Gastrocnemius medialis (tissue), 4 donors: ENCODE data around the gene P4HA2. TPM values are rescaled to one million over a fixed set of nuclear protein-coding genes. Genes with fewer than 3 reads are reported as not detected.

Source experiments
- ATAC-seq, 2 donors: fragments of 150-250 bp; one replicate each; pipeline ENCODE4 v1.9.1; 2016
- DNase-seq, 2 donors: peaks; one replicate each; pipeline ENCODE4 v3.0.0-alpha.2; 2019
- H3K27ac ChIP-seq, 4 donors: fragments of 200-600 bp; sonication (generic); 1 replicate in 1 of 4; 2 replicates in 3 of 4; pipeline ENCODE4 v1.5.1; 2016 to 2018; ENCODE audit warnings: mild to moderate bottlenecking in 2 of 4, moderate library complexity in 1 of 4
- H3K27me3 ChIP-seq, 3 donors: fragments of 200-600 bp; sonication (generic) in 2 of 3; 1 replicate in 1 of 3; 2 replicates in 2 of 3; pipeline versions ENCODE4 v1.5.1 to v1.6.0; 2016 to 2019; ENCODE audit warnings: mild to moderate bottlenecking in 1 of 3, moderate library complexity in 1 of 3
- H3K36me3 ChIP-seq, 2 donors: fragments of 200-600 bp; sonication (generic) in 1 of 2; one replicate each; pipeline ENCODE4 v1.5.1; 2017 to 2018
- H3K4me1 ChIP-seq, 2 donors: fragments of 200-600 bp; sonication (generic) in 1 of 2; one replicate each; pipeline ENCODE4 v1.5.1; 2016 to 2017; ENCODE audit warnings: mild to moderate bottlenecking in 2 of 2
- H3K4me3 ChIP-seq, 4 donors: fragments of 200-600 bp; sonication (generic) in 3 of 4; 1 replicate in 1 of 4; 2 replicates in 3 of 4; pipeline ENCODE4 v1.5.1; 2016 to 2019; ENCODE audit warnings: mild to moderate bottlenecking in 2 of 4
- H3K9me3 ChIP-seq, 3 donors: fragments of 200-600 bp; sonication (generic) in 2 of 3; 1 replicate in 1 of 3; 2 replicates in 2 of 3; pipeline ENCODE4 v1.5.1; 2016 to 2019
- POLR2A ChIP-seq, 2 donors: fragments of 450-650 bp; IDR thresholded peaks; one replicate each; pipeline ENCODE4 v1.6.1; 2017; ENCODE audit warnings: antibody characterized with exemption in 2 of 2, mild to moderate bottlenecking in 2 of 2, moderate library complexity in 2 of 2
- in situ Hi-C, 4 donors: fragments of 200-750 bp; cut with MboI; loops; one replicate each; pipeline versions ENCODE4 v1.15.0 to v1.8.0; 2017; ENCODE audit warnings: low sequenced_read_pairs in 4 of 4
- intact Hi-C: fragments of 100-400 bp; cut with DNase I; formaldehyde crosslinking; loops from one replicate; pipeline ENCODE4 v1.15.1; 2023; ENCODE audit warnings: low total_unique reads
- total RNA-seq, 4 donors: library from RNA; depleted of rRNA; stranded (reverse); fragments of >200 nt; gene quantifications; one replicate each; pipeline versions ENCODE4 v1.1.0 to v1.2.3, GENCODE V29; 2016
- TF ChIP-seq, protein P1 (sequence below), 5 experiments: fragments of 450-650 bp in 3 of 5; fragments of 200-600 bp in 2 of 5; sonication (generic) in 2 of 5; IDR thresholded peaks in 4 of 5; conservative IDR thresholded peaks in 1 of 5; 1 replicate in 4 of 5; 2 replicates in 1 of 5; pipeline ENCODE4 v1.5.1; 2016 to 2019; ENCODE audit warnings: antibody characterized with exemption in 5 of 5, mild to moderate bottlenecking in 3 of 5, moderate library complexity in 3 of 5

Gene P4HA2
- total RNA-seq, 4 donors from 2014 or later = 5.8 to 15.7 (median 10.3) TPM

DNA sequence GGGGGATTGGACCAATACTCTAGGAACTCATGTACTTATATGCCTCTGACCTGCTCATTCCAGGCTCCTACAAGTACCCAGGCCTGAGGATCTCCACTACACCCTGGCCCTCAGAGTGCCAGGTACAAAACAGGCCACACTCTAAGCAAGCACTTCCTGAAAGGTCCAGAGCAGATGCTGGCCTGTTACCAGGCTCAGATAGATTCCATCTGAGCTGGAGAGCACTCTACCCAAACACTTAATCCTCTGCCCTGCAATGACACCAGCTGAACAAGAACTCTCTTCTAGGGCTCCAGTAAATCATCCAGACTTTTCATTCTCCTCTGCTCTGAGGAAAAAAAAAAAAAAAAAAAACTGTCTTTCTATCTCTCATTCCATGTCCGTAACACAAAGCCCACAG, 2.9 kb downstream of the P4HA2 start:
- no peak for DNase-seq
- no peaks in the 10 kb centered on the region for H3K27me3 ChIP-seq
- in situ Hi-C loops (no loop called here), intact Hi-C loops (loop anchor here (5.0 kb wide), 2 partner anchors 32 to 138 kb away; no protein-coding TSS in a partner anchor)
- TF ChIP-seq, protein P1, sequence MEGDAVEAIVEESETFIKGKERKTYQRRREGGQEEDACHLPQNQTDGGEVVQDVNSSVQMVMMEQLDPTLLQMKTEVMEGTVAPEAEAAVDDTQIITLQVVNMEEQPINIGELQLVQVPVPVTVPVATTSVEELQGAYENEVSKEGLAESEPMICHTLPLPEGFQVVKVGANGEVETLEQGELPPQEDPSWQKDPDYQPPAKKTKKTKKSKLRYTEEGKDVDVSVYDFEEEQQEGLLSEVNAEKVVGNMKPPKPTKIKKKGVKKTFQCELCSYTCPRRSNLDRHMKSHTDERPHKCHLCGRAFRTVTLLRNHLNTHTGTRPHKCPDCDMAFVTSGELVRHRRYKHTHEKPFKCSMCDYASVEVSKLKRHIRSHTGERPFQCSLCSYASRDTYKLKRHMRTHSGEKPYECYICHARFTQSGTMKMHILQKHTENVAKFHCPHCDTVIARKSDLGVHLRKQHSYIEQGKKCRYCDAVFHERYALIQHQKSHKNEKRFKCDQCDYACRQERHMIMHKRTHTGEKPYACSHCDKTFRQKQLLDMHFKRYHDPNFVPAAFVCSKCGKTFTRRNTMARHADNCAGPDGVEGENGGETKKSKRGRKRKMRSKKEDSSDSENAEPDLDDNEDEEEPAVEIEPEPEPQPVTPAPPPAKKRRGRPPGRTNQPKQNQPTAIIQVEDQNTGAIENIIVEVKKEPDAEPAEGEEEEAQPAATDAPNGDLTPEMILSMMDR (IDR thresholded peaks at IDR 0.05 in 4 of 5, conservative IDR thresholded peaks at IDR 0.05 in 1 of 5) = no peak
- no peaks in the 10 kb centered on the region for H3K9me3 ChIP-seq
- peaks cover 38 to 47% of the 10 kb centered on the region in 2 donors for H3K4me1 ChIP-seq
- peak overlapping the region; percentile 27 to 70 (median 43) for H3K27ac ChIP-seq
- H3K36me3 ChIP-seq = no peaks in the 10 kb centered on the region
- ATAC-seq = no peak
- no peak overlapping the region for H3K4me3 ChIP-seq

DNA sequence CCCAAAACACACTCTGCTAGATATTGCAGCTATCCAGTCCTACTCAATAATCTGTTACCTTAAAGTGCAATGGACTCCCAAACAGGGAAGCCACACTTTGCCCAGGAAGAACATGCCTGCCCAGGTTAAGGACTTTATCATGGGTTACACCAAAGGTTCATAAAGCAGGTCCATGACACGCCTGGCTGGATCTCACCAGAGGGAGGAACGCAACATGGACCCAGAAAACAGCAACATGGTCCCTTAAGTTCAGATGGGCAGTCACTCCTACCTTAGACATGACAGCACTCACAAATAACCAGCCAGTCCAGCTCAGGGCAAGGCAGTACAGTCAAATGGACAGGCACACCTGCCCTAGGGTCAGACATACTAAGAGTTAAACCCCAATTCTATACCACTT, 3.8 kb downstream of the P4HA2 start:
- DNase-seq (no peak), ATAC-seq (no peak)
- Histone ChIP-seq H3K36me3 (no peaks in the 10 kb centered on the region), H3K4me3 (no peak overlapping the region), H3K4me1 (peaks cover 45 to 55% of the 10 kb centered on the region in 2 donors), H3K27ac (peak overlapping the region in 1 of 4 donors; percentile 70), H3K27me3 (no peaks in the 10 kb centered on the region), H3K9me3 (no peaks in the 10 kb centered on the region)
- intact Hi-C loops = no loop called here
- no peak for TF ChIP-seq POLR2A (IDR thresholded peaks at IDR 0.05)
- TF ChIP-seq, protein P1 (IDR thresholded peaks at IDR 0.05 in 4 of 5, conservative IDR thresholded peaks at IDR 0.05 in 1 of 5) = no peak
- in situ Hi-C loops = no loop called here

DNA sequence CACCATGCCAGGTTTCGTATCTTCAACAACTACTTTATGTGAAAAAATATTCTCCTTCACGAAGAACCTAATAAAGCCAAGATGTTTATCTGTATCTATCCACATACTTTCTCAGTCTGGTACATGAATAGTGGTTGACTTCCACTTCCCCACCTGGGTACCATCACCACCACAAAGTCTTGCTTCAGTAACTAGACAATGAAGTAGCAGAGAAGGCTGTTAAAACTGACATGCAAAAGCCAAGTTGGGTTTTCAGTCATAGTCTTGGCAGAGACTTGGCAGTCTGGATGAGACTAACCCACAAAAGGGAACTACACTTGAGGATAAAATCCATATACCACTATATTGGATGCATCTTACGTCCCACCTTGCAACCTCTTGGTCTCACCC, 5.0 kb downstream of the P4HA2 start:
- in situ Hi-C loops (no loop called here), intact Hi-C loops (no loop called here)
- H3K4me1 ChIP-seq = peaks cover 47 to 58% of the 10 kb centered on the region in 2 donors
- no peak overlapping the region for H3K4me3 ChIP-seq
- no peaks in the 10 kb centered on the region for H3K9me3 ChIP-seq
- no peak for DNase-seq
- no peaks in the 10 kb centered on the region for H3K27me3 ChIP-seq
- no peak for TF ChIP-seq POLR2A (IDR thresholded peaks at IDR 0.05)
- TF ChIP-seq, protein P1 (IDR thresholded peaks at IDR 0.05 in 4 of 5, conservative IDR thresholded peaks at IDR 0.05 in 1 of 5) = no peak
- H3K36me3 ChIP-seq = no peaks in the 10 kb centered on the region
- no peak overlapping the region for H3K27ac ChIP-seq
- ATAC-seq = no peak

DNA sequence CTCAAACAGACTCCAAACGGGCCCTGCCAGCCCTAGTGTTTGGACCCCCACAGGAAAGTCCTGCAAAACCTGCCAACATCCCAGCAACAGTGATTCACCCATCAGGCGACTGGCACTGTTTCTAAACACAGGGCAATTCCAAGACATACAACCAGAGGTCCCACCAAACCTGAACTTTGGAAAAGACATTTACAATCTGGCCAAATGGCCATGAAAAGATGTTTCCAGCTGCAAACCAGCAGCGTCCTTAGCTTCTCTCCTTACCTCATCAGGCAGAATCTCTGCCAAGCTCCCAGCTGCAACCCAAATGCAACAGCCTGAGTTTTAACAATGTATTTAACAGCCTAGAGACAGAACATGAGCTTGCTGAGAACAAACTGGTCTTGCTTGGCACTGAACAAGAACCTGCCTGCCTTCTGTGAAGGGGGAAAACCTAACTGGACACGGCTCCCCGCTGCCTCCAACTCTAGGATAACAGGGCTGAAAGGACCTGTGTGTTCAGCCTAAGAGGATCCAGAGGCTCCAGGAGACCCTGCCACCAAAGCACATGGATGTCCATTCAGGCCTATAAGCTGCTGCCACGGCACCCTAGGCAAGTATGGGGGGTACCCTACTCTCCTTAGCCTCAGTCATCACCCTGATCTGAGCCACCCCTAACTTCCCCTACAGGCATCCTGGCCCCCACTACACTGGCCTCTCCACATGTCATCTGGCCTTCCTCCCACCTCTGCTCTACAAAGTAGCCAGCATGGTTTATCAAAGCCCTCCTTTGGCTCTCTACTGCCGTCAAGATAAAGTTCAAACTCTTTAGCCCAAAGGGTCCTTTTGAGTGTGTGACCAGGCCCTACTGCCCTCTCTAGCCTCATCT, 5.6 kb downstream of the P4HA2 start:
- H3K4me3 ChIP-seq = no peak overlapping the region

More for the DNA sequence above, 5.6 kb downstream of the P4HA2 start:
- H3K4me1 ChIP-seq = peaks cover 46 to 55% of the 10 kb centered on the region in 2 donors
- in situ Hi-C loops (no loop called here), intact Hi-C loops (no loop called here)
- DNase-seq (peak in 1 of 2 donors; percentile 27), ATAC-seq (peak in 1 of 2 donors; percentile 51)
- H3K27ac ChIP-seq = peak overlapping the region in 1 of 4 donors; percentile 27
- no peaks in the 10 kb centered on the region for H3K27me3 ChIP-seq
- no peaks in the 10 kb centered on the region for H3K9me3 ChIP-seq
- no peaks in the 10 kb centered on the region for H3K36me3 ChIP-seq
- TF ChIP-seq, protein P1 (IDR thresholded peaks at IDR 0.05 in 4 of 5, conservative IDR thresholded peaks at IDR 0.05 in 1 of 5) = no peak
- TF ChIP-seq POLR2A (IDR thresholded peaks at IDR 0.05) = no peak
